GM23338 (cell line): ENCODE measurements around the gene ABHD14A.

Experiments used
- CREB1 ChIP-seq: fragments of 250-450 bp; sonication (Bioruptor Pico); IDR thresholded peaks from 2 replicates; pipeline ENCODE4 v1.5.0; 2020; ENCODE audit warnings: low read depth, mild to moderate bottlenecking, moderate library complexity
- CTCF ChIP-seq, 2 experiments: fragments of 200-600 bp in 1 of 2; sonication (generic) in 1 of 2; conservative IDR thresholded peaks; 2 replicates each; pipeline versions ENCODE4 v1.5.1 to v1.6.1; 2016 to 2017; ENCODE audit warnings: antibody characterized with exemption in 2 of 2, low read depth in 2 of 2, mild to moderate bottlenecking in 2 of 2, moderate library complexity in 1 of 2

DNA sequence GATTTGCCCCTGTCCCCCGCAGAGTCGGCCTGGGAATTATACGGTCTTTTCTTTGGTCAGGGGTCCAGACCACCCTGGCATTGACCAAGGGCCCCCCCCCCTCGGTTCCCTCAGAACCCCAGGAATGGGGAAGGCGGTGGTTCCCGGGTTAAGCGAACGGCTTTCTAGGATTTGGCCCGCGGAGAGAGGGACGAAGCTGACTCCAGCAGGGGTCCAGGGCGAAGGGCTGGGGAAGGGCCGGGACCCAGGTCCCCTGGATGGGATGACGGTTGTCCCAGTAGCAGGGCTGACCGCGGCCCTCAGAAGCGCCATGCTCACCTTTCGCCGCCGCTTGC is 33.4 kb upstream of the ABHD14A start:
- TF ChIP-seq CREB1 (CRISPR knock-in tag) (no peak), CTCF (conservative IDR thresholded peaks at IDR 0.05; ENCODE audit: low read depth in 2 of 2) (no peak)
